CD4-positive, alpha-beta T cell (primary cell): Measurements from ENCODE around the gene EGFL7. TPM values are rescaled to one million over a fixed set of nuclear protein-coding genes. Genes with fewer than 3 reads are reported as not detected.

Experiments used
- ATAC-seq: fragments of 200-7000 bp; cut with Tn5 transposase; one replicate; pipeline ENCODE4 v1.10.0; 2022; ENCODE audit warnings: mild to moderate bottlenecking; ENCODE audit not compliant: poor library complexity
- CTCF ChIA-PET: fragments of 350-600 bp; sonication (Branson Sonifier 250); formaldehyde crosslinking; loops from one replicate; lab custom pipeline; 2021; ENCODE audit warnings: antibody characterized with exemption, inconsistent platforms; lab: Charles Lee
- POLR2A ChIA-PET: fragments of 350-600 bp; sonication (Branson Sonifier 250); formaldehyde crosslinking; loops from one replicate; lab custom pipeline; 2021; ENCODE audit warnings: antibody characterized with exemption, inconsistent platforms; lab: Charles Lee
- DNase-seq, 14 experiments: peaks; one replicate each; pipeline ENCODE4 v3.0.0-alpha.2; 2013 to 2020; ENCODE audit warnings: mixed read lengths in 2 of 14
- H3K27ac ChIP-seq, 2 donors: one replicate each; pipeline versions ENCODE4 v1.5.1 to v1.7.0; 2013; ENCODE audit warnings: low read length in 2 of 2, low read depth in 1 of 2, mild to moderate bottlenecking in 1 of 2
- H3K27me3 ChIP-seq, 2 experiments: 1 replicate in 1 of 2; 2 replicates in 1 of 2; pipeline versions ENCODE4 v1.6.1 to v1.7.0; 2013; ENCODE audit warnings: low read length in 2 of 2, control low read depth in 1 of 2, mild to moderate bottlenecking in 1 of 2, moderate library complexity in 1 of 2; ENCODE audit not compliant: insufficient read depth in 2 of 2, control insufficient read depth in 1 of 2
- H3K36me3 ChIP-seq: one replicate; pipeline ENCODE4 v1.6.1; 2013; ENCODE audit warnings: low read length, control low read depth; ENCODE audit not compliant: insufficient read depth
- H3K4me1 ChIP-seq: one replicate; pipeline ENCODE4 v1.6.1; 2013; ENCODE audit warnings: low read length, control low read depth; ENCODE audit not compliant: insufficient read depth
- H3K4me3 ChIP-seq: one replicate; pipeline ENCODE4 v1.5.1; 2013; ENCODE audit warnings: mild to moderate bottlenecking, low read length, moderate library complexity
- H3K9me3 ChIP-seq, 2 experiments: 1 replicate in 1 of 2; 2 replicates in 1 of 2; pipeline versions ENCODE4 v1.6.1 to v1.7.0; 2013; ENCODE audit warnings: low read length in 2 of 2, mild to moderate bottlenecking in 2 of 2, control low read depth in 1 of 2, moderate library complexity in 1 of 2; ENCODE audit not compliant: control insufficient read depth in 1 of 2, insufficient read depth in 1 of 2
- H3K27ac Mint-ChIP-seq: one replicate; pipeline ENCODE4 v1.8.0; 2020; ENCODE audit warnings: mixed read lengths
- H3K27me3 Mint-ChIP-seq: one replicate; pipeline ENCODE4 v1.8.0; 2021; ENCODE audit warnings: mixed read lengths
- H3K36me3 Mint-ChIP-seq: one replicate; pipeline ENCODE4 v1.8.0; 2021; ENCODE audit warnings: low read depth, mixed read lengths
- H3K4me1 Mint-ChIP-seq: one replicate; pipeline ENCODE4 v1.8.0; 2021; ENCODE audit warnings: low read depth, mixed read lengths
- H3K4me3 Mint-ChIP-seq: one replicate; pipeline ENCODE4 v1.8.0; 2020; ENCODE audit warnings: mild to moderate bottlenecking, mixed read lengths
- H3K9me3 Mint-ChIP-seq: one replicate; pipeline ENCODE4 v1.8.0; 2020; ENCODE audit warnings: mixed read lengths
- intact Hi-C, 2 experiments: fragments of 100-400 bp; cut with DNase I in 1 of 2; cut with micrococcal nuclease in 1 of 2; formaldehyde crosslinking; loops; one replicate each; pipeline versions ENCODE4 v1.15.1 to v1.9.0; 2023 to 2025; cut with DNase I, micrococcal nuclease
- total RNA-seq, 174 experiments: library from RNA in 2 of 174; stranded (reverse) in 2 of 174; gene quantifications; one replicate each; pipeline ENCODE4 v1.2.3 and lab custom pipeline; 2021 to 2026
- TF ChIP-seq, protein P1 (sequence below): fragments of 200-600 bp; IDR thresholded peaks from one replicate; pipeline ENCODE4 v1.8.0; 2022; ENCODE audit warnings: antibody characterized with exemption, mild to moderate bottlenecking

The EGFL7 gene
- total RNA-seq, 2 experiments from 2014 or later, result not detected

DNA sequence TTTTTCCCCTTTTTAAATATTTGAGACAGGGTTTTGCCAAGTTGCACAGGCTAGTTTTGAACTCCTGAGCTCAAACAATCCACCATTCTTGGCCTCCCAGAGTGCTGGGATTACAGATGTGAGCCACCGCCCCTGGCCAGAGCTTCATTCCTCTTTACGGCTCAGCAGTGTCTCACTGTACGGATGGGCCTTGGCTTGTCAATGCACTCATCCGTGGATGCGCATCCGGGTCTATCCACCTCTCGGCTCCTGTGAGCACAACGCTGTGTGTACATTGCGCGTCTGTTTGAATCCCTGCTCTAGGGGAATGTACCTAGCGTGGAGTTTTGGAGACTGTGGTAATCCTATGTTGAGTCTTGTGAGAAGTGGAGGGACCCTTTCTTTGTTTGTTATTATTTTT is 10.9 kb upstream of the EGFL7 start:
- TF ChIP-seq, protein P1, sequence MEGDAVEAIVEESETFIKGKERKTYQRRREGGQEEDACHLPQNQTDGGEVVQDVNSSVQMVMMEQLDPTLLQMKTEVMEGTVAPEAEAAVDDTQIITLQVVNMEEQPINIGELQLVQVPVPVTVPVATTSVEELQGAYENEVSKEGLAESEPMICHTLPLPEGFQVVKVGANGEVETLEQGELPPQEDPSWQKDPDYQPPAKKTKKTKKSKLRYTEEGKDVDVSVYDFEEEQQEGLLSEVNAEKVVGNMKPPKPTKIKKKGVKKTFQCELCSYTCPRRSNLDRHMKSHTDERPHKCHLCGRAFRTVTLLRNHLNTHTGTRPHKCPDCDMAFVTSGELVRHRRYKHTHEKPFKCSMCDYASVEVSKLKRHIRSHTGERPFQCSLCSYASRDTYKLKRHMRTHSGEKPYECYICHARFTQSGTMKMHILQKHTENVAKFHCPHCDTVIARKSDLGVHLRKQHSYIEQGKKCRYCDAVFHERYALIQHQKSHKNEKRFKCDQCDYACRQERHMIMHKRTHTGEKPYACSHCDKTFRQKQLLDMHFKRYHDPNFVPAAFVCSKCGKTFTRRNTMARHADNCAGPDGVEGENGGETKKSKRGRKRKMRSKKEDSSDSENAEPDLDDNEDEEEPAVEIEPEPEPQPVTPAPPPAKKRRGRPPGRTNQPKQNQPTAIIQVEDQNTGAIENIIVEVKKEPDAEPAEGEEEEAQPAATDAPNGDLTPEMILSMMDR, result no peak
- CTCF ChIA-PET, result no interaction called here
- Mint-ChIP-seq H3K27ac (no peak overlapping the region), H3K9me3 (no peaks in the 10 kb centered on the region), H3K27me3 (peaks cover 43% of the 10 kb centered on the region), H3K4me3 (no peak overlapping the region), H3K36me3 (no peaks in the 10 kb centered on the region), H3K4me1 (no peaks in the 10 kb centered on the region)
- Histone ChIP-seq H3K27ac (no peak overlapping the region), H3K36me3 (no peaks in the 10 kb centered on the region), H3K4me3 (no peak overlapping the region), H3K9me3 (peaks cover 0 to 26% of the 10 kb centered on the region in 2 experiments), H3K4me1 (peaks cover 14% of the 10 kb centered on the region), H3K27me3 (peaks cover 30 to 36% of the 10 kb centered on the region in 2 experiments)
- POLR2A ChIA-PET, result interaction anchor here (0.6 to 0.8 kb wide), 2 partner anchors 69 to 991 kb away, joined by 3 read pairs; no protein-coding TSS in a partner anchor
- ATAC-seq (no peak), DNase-seq (no peak)
- intact Hi-C loops, result no loop called here

DNA sequence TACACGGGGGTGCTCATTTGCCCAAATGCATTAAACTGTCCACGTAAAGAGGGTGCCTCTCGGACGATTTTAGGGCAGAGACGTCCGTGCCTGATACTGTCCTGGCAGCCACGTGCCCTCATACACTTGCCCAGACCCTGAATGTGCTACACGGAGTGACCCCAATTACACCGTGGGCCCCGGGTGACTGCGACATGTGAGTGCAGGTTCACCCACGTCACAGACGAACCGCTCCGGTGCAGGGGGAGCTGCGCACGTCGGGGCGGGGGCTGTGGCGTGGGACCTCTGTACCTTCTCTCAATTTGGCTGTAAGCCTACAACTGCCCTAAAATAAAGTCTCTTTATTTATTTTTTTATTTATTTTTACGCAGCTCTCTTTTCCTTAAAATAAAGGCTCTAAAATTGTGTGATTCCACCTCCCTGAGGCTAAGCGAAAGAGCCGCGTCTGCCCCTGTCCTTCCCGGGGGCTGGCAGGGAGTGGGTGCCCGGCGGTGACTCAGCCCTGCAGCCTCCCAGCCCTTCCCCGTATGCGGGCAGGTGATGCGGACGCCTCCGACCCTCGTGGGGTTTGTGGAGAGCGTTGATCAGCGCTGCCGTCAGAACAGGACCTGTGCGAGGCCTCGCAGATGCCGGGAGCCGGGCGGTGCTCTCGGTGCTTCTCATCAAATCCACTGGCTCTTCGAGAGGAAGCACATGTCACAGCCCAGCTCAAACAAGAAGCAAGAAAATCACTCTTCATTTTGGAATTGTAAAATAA is 9.2 kb upstream of the EGFL7 start:
- Histone ChIP-seq H3K4me1 (peaks cover 21% of the 10 kb centered on the region), H3K36me3 (no peaks in the 10 kb centered on the region), H3K4me3 (no peak overlapping the region), H3K27me3 (peaks cover 42 to 46% of the 10 kb centered on the region in 2 experiments), H3K27ac (no peak overlapping the region), H3K9me3 (peaks cover 0 to 39% of the 10 kb centered on the region in 2 experiments)
- peaks cover 6% of the 10 kb centered on the region for H3K4me1 Mint-ChIP-seq
- POLR2A ChIA-PET, result no interaction called here
- intact Hi-C loops, result no loop called here
- no peak overlapping the region for H3K4me3 Mint-ChIP-seq
- CTCF ChIA-PET, result no interaction called here
- TF ChIP-seq, protein P1, result no peak
- no peak overlapping the region for H3K27ac Mint-ChIP-seq
- no peaks in the 10 kb centered on the region for H3K36me3 Mint-ChIP-seq
- H3K27me3 Mint-ChIP-seq, result peaks cover 53% of the 10 kb centered on the region
- ATAC-seq, result no peak
- DNase-seq, result no peak
- no peaks in the 10 kb centered on the region for H3K9me3 Mint-ChIP-seq

DNA sequence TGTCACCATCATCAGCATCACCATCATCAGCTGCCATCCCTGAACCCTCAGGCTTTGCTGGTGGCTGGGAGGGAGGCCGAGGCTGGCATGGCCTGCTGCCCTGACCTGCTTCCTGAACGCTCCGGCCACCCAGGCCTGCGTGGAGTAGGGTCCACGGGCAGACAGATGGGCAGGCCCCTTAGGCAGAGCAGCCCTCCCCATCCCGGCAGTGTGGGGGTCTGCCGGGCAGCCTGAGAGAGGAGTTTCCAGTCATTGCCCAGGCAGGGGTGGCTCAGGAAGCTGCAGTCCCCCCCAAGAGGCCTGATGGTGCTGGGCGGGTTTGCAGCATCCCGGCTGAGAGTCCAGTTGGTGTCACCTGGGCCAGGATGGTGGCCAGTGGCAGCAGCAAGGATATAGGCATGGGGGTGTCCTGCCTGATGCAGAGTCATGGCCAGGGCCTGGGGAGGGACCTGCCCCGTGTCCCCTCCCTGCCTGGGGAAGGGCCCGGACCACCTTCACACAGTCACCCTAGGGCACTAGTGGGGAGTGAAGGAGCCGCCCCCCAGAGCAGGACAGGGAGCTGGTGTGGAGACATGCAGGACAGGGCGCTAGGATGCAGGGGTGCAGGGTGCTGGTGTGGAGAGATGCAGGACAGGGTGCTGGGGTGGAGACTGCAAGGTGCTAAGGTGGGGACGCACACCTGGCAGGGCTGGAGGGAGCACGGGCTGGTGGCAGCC is 7.7 kb upstream of the EGFL7 start:
- intact Hi-C loops, result no loop called here
- Mint-ChIP-seq H3K27ac (no peak overlapping the region), H3K4me3 (no peak overlapping the region), H3K27me3 (peaks cover 49% of the 10 kb centered on the region), H3K9me3 (no peaks in the 10 kb centered on the region), H3K4me1 (peaks cover 6% of the 10 kb centered on the region), H3K36me3 (no peaks in the 10 kb centered on the region)
- Histone ChIP-seq H3K9me3 (peaks cover 0 to 54% of the 10 kb centered on the region in 2 experiments), H3K27ac (no peak overlapping the region), H3K27me3 (peaks cover 51 to 60% of the 10 kb centered on the region in 2 experiments), H3K4me1 (peaks cover 34% of the 10 kb centered on the region), H3K4me3 (no peak overlapping the region), H3K36me3 (no peaks in the 10 kb centered on the region)
- POLR2A ChIA-PET, result no interaction called here
- no peak for DNase-seq
- TF ChIP-seq, protein P1, result no peak
- CTCF ChIA-PET, result no interaction called here
- no peak for ATAC-seq
